Activated T-cell treated with anti-CD3 and anti-CD28 coated beads for 1 hour (primary cell): ENCODE results near the gene CCDC190.
"Not testable (repeated sequence)": the region's sequence is repeated elsewhere in the genome, so short reads cannot be mapped to it uniquely, and the experiment has no call there.

Source experiments
- DNase-seq: peaks from one replicate; pipeline ENCODE4 v3.0.0-alpha.2; 2020; ENCODE audit warnings: low read depth

The CCDC190 gene

GRCh38 chr1:162861101-162861500 is at the start of gene CCDC190:
Gene CCDC190 (minus strand): TSS chr1:162861175. CDS start chr1:162859646, 1,529 bp downstream.
- no peak for DNase-seq

GRCh38 chr1:162910161-162910560 is 49.2 kb upstream of the CCDC190 start:
- DNase-seq = no peak

GRCh38 chr1:162908780-162909179 is 47.8 kb upstream of the CCDC190 start:
- DNase-seq = no peak

- no peak for DNase-seq
Observed at GRCh38 chr1:162908236-162908635, 47.3 kb upstream of the CCDC190 start.

- no peak for DNase-seq
Observed at GRCh38 chr1:162906485-162906884, 45.5 kb upstream of the CCDC190 start.

- DNase-seq = no peak
Observed at GRCh38 chr1:162905174-162906158, 44.5 kb upstream of the CCDC190 start.

- no peak for DNase-seq
Observed at GRCh38 chr1:162904579-162904978, 43.6 kb upstream of the CCDC190 start.

- DNase-seq = no peak
Observed at GRCh38 chr1:162904023-162904422, 43.0 kb upstream of the CCDC190 start.

- no peak for DNase-seq
Observed at GRCh38 chr1:162903246-162903645, 42.3 kb upstream of the CCDC190 start.

GRCh38 chr1:162902416-162902815 is 41.4 kb upstream of the CCDC190 start:
- no peak for DNase-seq

- no peak for DNase-seq
Observed at GRCh38 chr1:162901243-162901642, 40.3 kb upstream of the CCDC190 start.

- no peak for DNase-seq
Observed at GRCh38 chr1:162899422-162900146, 38.6 kb upstream of the CCDC190 start.

GRCh38 chr1:162893612-162893908 is 32.6 kb upstream of the CCDC190 start:
- no peak for DNase-seq

GRCh38 chr1:162892906-162893611 is 32.1 kb upstream of the CCDC190 start:
- no peak for DNase-seq

GRCh38 chr1:162889989-162890388 is 29.0 kb upstream of the CCDC190 start:
- DNase-seq = no peak

GRCh38 chr1:162886705-162887104 is 25.7 kb upstream of the CCDC190 start:
- DNase-seq = no peak

GRCh38 chr1:162885265-162885664 is 24.3 kb upstream of the CCDC190 start:
- no peak for DNase-seq

GRCh38 chr1:162884831-162885230 is 23.9 kb upstream of the CCDC190 start:
- DNase-seq = no peak

- DNase-seq = no peak
Observed at GRCh38 chr1:162882248-162882674, 21.3 kb upstream of the CCDC190 start.

- DNase-seq = no peak
Observed at GRCh38 chr1:162881590-162881989, 20.6 kb upstream of the CCDC190 start.

- DNase-seq = not testable (repeated sequence)
Observed at GRCh38 chr1:162880617-162881016, 19.6 kb upstream of the CCDC190 start.

- DNase-seq = no peak
Observed at GRCh38 chr1:162878000-162878596, 17.1 kb upstream of the CCDC190 start.
